Muscle layer of duodenum (tissue), 2 donors: ENCODE results near the gene PPFIA1.

ENCODE experiments used
- H3K27ac ChIP-seq: one replicate; pipeline ENCODE4 v1.7.0; 2013; ENCODE audit warnings: mild to moderate bottlenecking, low read length
- H3K27me3 ChIP-seq: one replicate; pipeline ENCODE4 v1.7.0; 2013; ENCODE audit warnings: low read depth, mild to moderate bottlenecking, control low read depth, low read length
- H3K36me3 ChIP-seq, 2 donors: one replicate each; pipeline ENCODE4 v1.7.0; 2013; ENCODE audit warnings: low read length in 2 of 2, control low read depth in 1 of 2, mild to moderate bottlenecking in 1 of 2; ENCODE audit not compliant: insufficient read depth in 2 of 2, control insufficient read depth in 1 of 2
- H3K4me1 ChIP-seq, 2 donors: one replicate each; pipeline ENCODE4 v1.7.0; 2013; ENCODE audit warnings: low read length in 2 of 2, mild to moderate bottlenecking in 2 of 2, control low read depth in 1 of 2, moderate library complexity in 1 of 2; ENCODE audit not compliant: insufficient read depth in 2 of 2, control insufficient read depth in 1 of 2
- H3K4me3 ChIP-seq, 2 donors: one replicate each; pipeline ENCODE4 v1.7.0; 2013; ENCODE audit warnings: low read length in 2 of 2, low read depth in 1 of 2, mild to moderate bottlenecking in 1 of 2
- H3K9me3 ChIP-seq, 2 donors: one replicate each; pipeline ENCODE4 v1.7.0; 2013; ENCODE audit warnings: low read length in 2 of 2, control low read depth in 1 of 2, mild to moderate bottlenecking in 1 of 2; ENCODE audit not compliant: control insufficient read depth in 1 of 2
- donor health status: healthy.

Gene PPFIA1

GRCh38 chr11:70299636-70300035 is 29.1 kb downstream of the PPFIA1 start:
- no peaks in the 10 kb centered on the region for H3K27me3 ChIP-seq
- peaks cover 2 to 5% of the 10 kb centered on the region in 2 donors for H3K36me3 ChIP-seq
- H3K9me3 ChIP-seq = no peaks in the 10 kb centered on the region
- H3K4me1 ChIP-seq = peaks cover 0 to 3% of the 10 kb centered on the region in 2 donors
- no peak overlapping the region for H3K27ac ChIP-seq
- no peak overlapping the region for H3K4me3 ChIP-seq

- H3K9me3 ChIP-seq = no peaks in the 10 kb centered on the region
- H3K27ac ChIP-seq = no peak overlapping the region
- H3K4me3 ChIP-seq = no peak overlapping the region
- H3K27me3 ChIP-seq = no peaks in the 10 kb centered on the region
- H3K4me1 ChIP-seq = peaks cover 0 to 3% of the 10 kb centered on the region in 2 donors
- H3K36me3 ChIP-seq = peaks cover 2 to 5% of the 10 kb centered on the region in 2 donors
Observed at GRCh38 chr11:70301191-70301590, 30.7 kb downstream of the PPFIA1 start.

GRCh38 chr11:70301721-70302418 is 31.4 kb downstream of the PPFIA1 start:
- H3K4me1 ChIP-seq = peaks cover 0 to 3% of the 10 kb centered on the region in 2 donors
- H3K27me3 ChIP-seq = no peaks in the 10 kb centered on the region
- peaks cover 2 to 5% of the 10 kb centered on the region in 2 donors for H3K36me3 ChIP-seq
- H3K27ac ChIP-seq = no peak overlapping the region
- no peaks in the 10 kb centered on the region for H3K9me3 ChIP-seq
- no peak overlapping the region for H3K4me3 ChIP-seq

GRCh38 chr11:70302419-70302752 is 31.9 kb downstream of the PPFIA1 start:
- Histone ChIP-seq H3K9me3 (no peaks in the 10 kb centered on the region), H3K27me3 (no peaks in the 10 kb centered on the region), H3K4me1 (peaks cover 0 to 3% of the 10 kb centered on the region in 2 donors), H3K4me3 (no peak overlapping the region), H3K36me3 (peaks cover 2 to 5% of the 10 kb centered on the region in 2 donors), H3K27ac (no peak overlapping the region)

- no peak overlapping the region for H3K27ac ChIP-seq
- H3K27me3 ChIP-seq = no peaks in the 10 kb centered on the region
- H3K4me1 ChIP-seq = peaks cover 0 to 3% of the 10 kb centered on the region in 2 donors
- H3K4me3 ChIP-seq = no peak overlapping the region
- H3K36me3 ChIP-seq = peaks cover 2 to 5% of the 10 kb centered on the region in 2 donors
- H3K9me3 ChIP-seq = no peaks in the 10 kb centered on the region
Observed at GRCh38 chr11:70303070-70303469, 32.6 kb downstream of the PPFIA1 start.

- H3K9me3 ChIP-seq = no peaks in the 10 kb centered on the region
- H3K4me1 ChIP-seq = peaks cover 0 to 3% of the 10 kb centered on the region in 2 donors
- H3K36me3 ChIP-seq = peaks cover 2 to 3% of the 10 kb centered on the region in 2 donors
- no peaks in the 10 kb centered on the region for H3K27me3 ChIP-seq
- H3K27ac ChIP-seq = no peak overlapping the region
- no peak overlapping the region for H3K4me3 ChIP-seq
Observed at GRCh38 chr11:70304208-70304603, 33.7 kb downstream of the PPFIA1 start.

GRCh38 chr11:70305501-70305900 is 35.0 kb downstream of the PPFIA1 start:
- H3K4me3 ChIP-seq = no peak overlapping the region
- H3K36me3 ChIP-seq = no peaks in the 10 kb centered on the region
- H3K27ac ChIP-seq = no peak overlapping the region
- no peaks in the 10 kb centered on the region for H3K9me3 ChIP-seq
- H3K4me1 ChIP-seq = peaks cover 0 to 3% of the 10 kb centered on the region in 2 donors
- H3K27me3 ChIP-seq = no peaks in the 10 kb centered on the region

- Histone ChIP-seq H3K27me3 (no peaks in the 10 kb centered on the region), H3K36me3 (no peaks in the 10 kb centered on the region), H3K27ac (no peak overlapping the region), H3K4me1 (peaks cover 0 to 3% of the 10 kb centered on the region in 2 donors), H3K4me3 (no peak overlapping the region), H3K9me3 (no peaks in the 10 kb centered on the region)
Observed at GRCh38 chr11:70306586-70307033, 36.1 kb downstream of the PPFIA1 start.

- Histone ChIP-seq H3K36me3 (no peaks in the 10 kb centered on the region), H3K27me3 (no peaks in the 10 kb centered on the region), H3K4me1 (peaks cover 0 to 3% of the 10 kb centered on the region in 2 donors), H3K27ac (no peak overlapping the region), H3K4me3 (no peak overlapping the region), H3K9me3 (no peaks in the 10 kb centered on the region)
Observed at GRCh38 chr11:70307176-70307575, 36.7 kb downstream of the PPFIA1 start.

- H3K27me3 ChIP-seq = no peaks in the 10 kb centered on the region
- no peak overlapping the region for H3K4me3 ChIP-seq
Observed at GRCh38 chr11:70311616-70312015, 41.1 kb downstream of the PPFIA1 start.

GRCh38 chr11:70312401-70313357 is 42.2 kb downstream of the PPFIA1 start:
- H3K27ac ChIP-seq = no peak overlapping the region
- no peaks in the 10 kb centered on the region for H3K36me3 ChIP-seq
- no peaks in the 10 kb centered on the region for H3K27me3 ChIP-seq
- H3K9me3 ChIP-seq = no peaks in the 10 kb centered on the region
- H3K4me1 ChIP-seq = no peaks in the 10 kb centered on the region
- H3K4me3 ChIP-seq = no peak overlapping the region

More at GRCh38 chr11:70311616-70312015, 41.1 kb downstream of the PPFIA1 start:
- H3K36me3 ChIP-seq = no peaks in the 10 kb centered on the region
- no peaks in the 10 kb centered on the region for H3K9me3 ChIP-seq
- H3K4me1 ChIP-seq = no peaks in the 10 kb centered on the region
- no peak overlapping the region for H3K27ac ChIP-seq
